GM18526 (cell line): ENCODE measurements around the gene NEDD9.

Source experiments
- POLR2A ChIP-seq: IDR thresholded peaks from 3 replicates; pipeline ENCODE4 v1.6.1; 2011; ENCODE audit not compliant: insufficient read length; ENCODE audit errors: extremely low read depth

NEDD9 gene

DNA sequence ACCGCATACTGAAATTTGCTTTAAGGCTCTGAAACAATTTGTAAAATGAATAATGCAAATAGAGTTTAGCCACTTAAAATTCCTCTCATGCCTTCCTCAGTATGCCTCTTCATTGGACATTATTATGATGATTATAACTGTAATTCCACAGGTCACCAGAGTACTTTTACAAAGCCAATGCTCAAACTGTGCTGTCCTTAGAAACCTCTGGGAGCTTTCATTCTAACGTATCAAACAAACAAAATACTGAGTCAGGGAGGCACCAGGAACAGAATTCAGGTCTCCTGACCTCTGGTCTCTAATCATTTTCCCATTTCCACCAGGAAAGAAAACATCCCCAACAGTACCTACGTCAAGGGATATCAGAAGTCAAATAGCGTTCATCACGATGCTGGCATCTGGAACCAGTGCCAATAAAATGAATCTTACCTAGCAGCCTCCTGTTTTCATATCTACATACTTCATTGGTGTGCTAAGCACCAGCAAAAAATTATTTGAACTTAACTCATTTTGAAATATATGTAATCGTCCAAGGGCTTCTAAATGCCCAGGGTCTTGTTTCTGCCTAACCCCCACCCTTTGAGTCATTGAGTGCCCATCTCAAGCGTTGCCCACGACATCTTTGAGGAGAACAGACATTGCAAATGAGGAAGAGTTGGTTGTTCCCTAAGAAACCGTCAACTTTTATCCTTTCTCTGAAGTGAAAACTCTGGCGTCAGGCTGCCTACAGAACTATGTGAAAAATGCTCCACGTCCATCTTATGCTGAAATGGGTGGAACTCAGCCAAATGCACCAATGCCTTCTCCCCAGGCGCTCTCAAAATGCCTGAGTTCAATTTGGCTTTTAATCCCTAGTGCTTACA is 37.9 kb downstream of the NEDD9 start:
- TF ChIP-seq POLR2A = no peak

DNA sequence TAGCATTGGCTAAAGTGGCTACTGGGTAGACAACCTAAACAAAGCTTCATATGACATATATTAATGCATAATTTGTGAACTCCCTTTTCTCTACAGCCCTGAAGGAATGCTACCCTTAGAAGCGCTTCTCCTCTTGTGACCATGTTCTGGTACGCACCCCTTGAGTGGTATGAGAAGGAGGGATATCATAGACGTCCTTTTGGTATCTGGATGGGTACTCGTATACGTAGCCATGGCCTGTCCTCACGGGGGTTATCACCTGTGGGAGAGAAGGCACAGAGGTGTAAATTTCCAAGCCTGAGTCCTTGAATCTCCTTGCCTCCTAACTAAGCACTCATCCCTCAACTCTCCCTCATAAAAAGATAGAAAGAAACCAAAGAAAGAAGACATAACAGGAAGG is 39.0 kb downstream of the NEDD9 start:
- no peak for TF ChIP-seq POLR2A

DNA sequence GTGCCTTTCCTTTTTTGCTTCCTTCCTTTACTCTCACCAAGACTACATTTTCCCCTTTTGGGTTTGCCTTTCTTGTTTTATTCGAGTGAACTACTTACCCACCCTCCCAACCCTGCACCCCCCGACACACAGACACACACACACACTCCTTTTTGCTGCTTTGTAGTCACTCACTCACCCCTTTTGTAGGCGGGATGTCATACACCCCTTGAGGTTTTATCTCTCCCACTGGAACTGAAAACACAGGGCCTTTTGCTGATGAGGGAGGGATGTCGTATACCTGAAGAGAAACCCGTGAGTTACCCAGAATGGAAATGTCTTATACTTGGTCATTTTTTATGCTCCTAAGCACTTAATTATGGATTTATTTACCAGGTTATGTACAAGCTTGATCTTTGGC is 40.3 kb downstream of the NEDD9 start:
- TF ChIP-seq POLR2A = no peak

DNA sequence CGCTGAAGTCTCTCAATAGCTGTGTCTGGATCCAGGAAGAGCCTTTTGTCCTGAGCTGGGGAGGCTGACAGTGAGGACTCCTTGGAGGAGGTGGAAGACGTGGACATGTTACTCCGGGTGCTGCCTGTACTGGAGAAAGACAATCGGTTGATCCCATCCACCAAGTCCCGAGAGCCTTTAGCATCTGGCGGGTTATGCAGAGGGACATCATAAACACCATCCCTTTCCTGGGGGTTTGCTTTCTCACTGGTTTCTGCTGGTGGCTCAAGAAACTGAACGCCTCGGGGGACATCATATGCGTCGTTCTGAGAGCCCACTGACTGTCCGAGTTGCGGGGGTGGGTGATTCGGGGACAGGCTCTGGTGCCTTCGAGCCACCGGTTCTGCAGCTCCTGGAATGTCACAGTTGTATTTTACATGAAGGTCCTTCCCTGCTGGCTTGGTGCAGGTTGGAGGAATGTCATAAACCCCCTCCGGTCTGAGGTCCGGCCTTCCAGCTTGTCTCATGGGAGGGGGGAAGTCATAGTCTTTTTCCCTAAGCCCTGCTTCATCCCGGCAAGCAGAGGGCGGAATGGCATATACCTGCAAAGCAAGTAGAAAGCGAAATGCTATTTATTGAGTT is 41.7 kb downstream of the NEDD9 start:
- no peak for TF ChIP-seq POLR2A

DNA sequence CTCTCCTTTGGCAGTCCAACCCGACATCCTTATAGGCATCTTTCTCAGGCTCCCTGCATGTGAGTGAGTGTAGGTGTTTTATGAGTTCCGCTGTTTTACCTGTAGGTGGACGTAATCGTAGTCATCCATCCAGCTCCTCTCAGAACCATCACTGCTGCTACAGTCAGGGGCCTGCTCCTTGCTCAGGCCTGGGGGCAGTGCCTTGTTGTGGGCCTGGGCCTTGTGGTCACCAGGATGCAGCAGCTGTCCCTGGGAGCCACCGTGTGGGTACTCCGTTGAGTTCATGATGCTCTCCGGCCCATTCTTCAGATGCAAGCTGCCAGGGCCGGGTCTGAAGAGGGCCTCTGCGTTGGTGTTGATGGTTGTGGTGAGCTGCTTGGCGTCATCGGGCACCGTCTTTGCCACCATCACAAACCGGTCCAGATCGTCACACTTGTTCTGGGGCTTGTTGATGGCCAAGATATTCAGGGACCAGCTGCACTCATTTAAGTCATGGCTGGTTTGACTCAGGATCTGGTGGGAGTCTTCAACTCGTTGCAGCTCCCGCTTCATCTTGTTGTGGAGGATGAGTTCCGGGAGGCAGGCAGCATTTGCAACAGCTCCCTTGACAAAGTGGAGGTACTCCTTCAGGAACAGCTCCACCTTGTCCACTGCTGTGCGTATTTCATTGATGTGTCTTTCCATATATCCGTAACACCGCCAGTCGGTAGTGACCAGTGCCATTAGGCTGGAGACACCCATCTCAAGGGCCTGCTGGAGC is 42.4 kb downstream of the NEDD9 start:
- no peak for TF ChIP-seq POLR2A

DNA sequence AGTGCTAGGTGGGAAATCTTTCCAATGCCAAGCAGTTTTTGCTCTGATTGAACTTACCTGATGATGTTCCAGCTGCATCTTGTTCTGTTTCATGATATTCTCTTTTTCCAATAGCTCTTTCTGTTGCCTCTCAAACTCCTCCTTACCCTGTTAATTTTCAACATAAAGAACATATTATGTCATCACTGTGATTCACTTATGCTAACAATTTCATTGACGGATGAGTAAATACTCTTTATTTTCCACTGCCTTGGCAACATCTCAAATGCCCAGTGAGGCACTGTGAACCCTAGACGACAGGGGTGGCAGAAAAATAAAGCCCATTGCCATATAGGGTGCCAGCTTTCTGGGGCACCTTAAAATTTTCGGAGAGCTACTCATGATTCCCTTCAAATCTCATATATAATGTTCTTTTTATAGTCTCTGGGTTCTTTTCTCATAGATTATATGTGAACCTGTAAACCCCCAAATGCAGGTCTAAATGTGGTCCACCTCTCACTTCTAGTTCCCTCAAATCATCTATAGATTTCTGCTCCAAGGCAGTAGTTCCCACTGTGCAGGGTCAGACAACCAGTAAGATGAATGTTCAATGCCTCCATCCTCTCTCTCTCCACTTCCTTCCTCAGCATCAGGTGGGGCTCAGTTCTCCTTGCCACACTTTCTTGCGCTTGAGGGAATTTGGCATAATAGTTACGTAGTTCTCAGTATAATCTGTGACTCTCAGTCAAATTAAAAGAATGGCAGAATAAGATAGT is 44.1 kb downstream of the NEDD9 start:
- TF ChIP-seq POLR2A = no peak

DNA sequence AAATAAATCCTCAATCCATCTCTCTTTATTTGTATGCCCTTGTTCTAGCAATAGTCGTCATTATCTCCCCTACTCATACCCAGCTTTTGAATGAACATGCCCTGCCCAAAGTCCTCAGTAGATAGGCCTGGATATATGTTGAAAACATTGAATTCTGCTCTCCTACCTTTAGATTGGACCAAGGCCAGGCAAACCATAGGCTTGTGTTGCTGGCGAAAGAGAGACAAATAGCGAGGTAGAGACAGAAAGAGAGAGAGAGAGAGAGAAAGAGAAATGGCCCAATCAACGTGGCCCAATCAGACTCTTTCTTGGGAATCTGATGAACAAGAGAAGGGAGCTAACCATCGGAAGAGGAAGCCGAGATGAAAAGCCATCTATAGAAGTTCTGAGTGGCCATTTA is 45.2 kb downstream of the NEDD9 start:
- no peak for TF ChIP-seq POLR2A

DNA sequence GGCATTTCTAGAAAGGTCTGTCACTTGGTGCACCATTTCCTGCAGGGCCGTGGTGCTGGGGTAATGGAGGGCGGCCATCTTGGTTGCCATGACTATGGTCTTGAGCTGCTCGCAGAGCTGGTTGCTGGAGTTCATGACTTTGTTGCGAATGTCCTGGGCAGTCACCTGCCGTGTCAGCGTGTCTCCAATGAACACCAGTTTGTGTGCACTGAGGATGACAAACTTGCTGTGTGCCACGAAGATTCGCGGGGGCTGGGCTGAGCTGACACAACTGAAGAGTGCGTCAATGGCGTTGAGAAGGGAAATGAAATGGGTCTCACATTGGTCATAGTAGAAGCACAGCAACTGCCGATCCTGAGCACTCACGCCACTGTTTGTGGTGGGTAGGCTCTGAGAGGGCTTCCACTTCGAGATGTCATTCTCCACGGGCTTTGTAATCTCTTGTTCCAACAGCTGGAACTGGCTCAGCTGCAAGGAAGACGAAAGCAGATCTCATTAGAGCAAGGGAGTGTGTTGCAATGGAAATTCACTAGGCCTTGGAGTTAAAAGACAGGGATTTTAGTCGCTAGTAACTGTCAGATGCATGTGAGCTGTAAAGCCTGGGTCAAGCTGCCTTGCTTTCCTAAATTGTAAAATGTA is 47.1 kb downstream of the NEDD9 start:
- TF ChIP-seq POLR2A = no peak

DNA sequence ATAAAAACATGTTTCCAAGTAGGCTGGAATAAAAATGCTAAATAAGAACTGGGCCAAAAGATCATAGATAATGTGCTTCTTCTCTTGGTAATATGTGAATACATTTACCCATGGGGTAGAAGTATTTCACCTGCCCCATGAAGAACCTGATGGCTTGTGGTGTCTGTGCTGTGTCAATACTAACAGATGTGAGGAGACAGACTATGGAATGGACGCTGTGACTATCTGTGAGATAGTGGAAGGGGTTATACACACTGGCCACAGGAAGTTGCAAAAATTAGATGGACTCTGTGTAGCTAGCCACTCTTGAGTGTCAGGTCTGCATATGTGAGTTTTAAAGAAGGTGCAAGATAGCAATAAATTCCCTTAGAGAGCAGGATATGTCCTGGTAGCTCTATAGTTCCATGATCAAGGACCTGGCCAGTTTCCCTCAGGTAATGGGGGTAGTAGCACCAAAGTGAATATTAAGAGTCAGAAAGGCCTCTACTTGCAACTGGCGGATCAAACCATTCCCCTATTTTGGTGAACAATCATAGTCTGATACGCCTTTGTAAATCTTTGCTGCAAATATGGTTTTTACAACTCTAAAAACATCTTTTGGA is 48.6 kb downstream of the NEDD9 start:
- no peak for TF ChIP-seq POLR2A

DNA sequence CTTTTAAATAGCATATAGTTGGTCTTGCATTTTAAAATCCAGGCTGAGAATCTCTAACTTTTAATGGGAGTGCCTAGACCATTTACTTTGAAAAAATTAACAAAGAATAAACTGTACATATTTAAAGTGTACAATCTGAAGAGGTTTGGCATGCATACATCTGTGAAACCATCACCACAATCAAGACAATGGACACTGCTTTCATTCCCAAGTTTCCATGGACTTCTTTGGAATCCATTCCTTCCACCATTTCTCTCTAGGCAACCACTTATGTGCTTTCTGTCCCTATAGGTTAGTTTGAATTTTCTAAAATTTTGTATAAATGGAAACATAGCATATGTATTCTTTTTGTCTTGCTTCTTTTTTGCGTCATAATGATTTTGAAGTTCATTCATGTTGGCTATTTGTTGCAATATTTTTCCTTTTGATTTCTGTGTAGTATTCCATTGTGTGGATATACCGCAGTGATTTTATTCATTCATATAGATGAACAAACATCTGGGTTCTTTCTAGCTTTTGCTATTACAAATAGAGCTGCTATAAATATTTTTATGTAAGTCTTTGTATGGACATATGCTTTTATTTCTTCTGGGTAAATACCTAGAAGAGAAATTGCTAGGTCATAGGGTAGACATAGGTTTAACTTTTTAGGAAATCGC is 50.9 kb downstream of the NEDD9 start:
- no peak for TF ChIP-seq POLR2A

DNA sequence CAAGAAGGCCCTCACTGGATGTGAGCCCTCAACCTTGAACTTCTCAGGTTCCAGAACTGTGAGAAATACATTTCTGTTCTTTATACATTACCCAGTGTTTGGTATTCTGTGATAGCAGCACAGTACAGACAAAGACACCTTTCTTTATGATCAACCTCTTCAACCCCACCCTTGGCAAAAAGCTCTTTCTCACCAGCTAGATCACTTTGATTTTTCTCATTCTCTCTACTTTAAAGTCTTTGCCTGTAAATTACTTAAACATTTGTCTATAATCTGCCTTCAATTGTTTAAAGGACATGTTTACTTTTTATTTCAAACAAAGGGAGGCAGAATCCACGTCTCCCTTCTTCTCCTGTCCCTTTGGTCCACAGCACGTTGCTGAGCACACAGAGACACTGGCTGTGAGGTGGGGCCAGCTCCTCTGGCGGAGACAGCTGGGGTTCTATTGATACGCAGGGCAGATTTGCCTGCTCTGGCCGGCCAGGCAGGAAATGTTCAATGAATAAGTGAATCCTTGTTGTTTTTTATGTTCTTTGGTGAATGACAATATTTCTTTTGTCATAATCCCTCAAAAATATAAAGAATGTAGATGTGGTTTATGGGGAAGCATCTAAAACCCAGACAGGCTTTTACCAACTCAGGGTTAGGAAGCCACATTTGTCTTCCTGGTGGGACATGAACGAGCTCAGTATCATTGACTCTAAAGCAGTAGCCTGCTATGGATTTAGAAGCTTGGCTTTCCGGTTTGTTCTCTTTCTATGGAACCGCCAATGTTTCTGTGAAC is 52.9 kb downstream of the NEDD9 start:
- TF ChIP-seq POLR2A = no peak

DNA sequence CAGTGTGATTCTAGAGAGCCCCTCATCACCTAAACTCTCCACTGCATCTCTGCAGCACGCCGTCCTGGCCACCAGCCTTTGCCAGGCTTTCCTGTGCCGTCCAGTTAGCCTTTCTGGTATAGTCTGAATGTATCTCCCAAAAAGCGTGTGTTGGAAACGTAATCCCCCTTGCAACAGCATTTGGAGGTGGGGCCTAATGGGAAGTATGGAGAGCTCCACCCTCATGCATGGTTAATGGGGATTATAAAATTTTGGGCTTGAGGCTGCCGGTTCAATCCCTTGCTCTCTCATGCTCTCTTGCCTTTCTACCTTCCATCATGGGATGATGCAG is 53.4 kb downstream of the NEDD9 start:
- TF ChIP-seq POLR2A = no peak

DNA sequence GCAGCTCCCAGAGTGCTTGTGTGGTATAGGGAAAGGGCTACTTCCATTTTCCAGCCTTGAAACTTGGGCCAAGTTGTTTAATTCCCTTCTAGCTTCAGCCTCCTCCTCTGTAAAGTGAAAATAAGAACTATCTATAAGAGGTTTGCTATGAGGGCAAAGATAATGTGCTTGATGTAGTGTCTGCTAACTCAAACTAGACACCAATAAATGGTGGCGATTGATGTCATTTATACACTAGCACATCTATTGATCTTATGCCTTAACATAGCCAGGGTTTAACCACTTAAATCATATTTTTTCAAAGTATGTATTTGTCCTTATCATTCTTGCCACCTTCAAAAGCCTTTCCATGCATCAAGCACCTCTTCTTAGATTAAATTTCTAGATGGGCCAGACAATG is 55.2 kb downstream of the NEDD9 start:
- TF ChIP-seq POLR2A = no peak

DNA sequence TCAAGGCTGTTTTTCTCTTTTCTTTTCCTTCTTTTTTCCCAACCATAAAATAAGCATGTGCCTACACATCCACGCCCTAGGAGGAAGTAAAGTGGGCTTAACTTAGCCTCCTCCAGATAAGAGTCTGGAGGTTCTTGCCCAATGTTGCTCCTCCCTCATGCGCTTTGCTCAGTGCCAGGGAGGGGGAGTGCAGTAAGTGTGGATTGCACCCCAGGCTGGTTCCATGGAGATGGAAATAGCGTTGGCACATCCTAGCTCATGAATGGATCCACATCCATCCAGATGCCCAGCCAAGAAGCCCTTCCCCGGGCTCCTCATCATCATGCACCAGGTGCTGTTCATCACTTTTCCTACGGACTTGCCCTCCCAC is 58.2 kb downstream of the NEDD9 start:
- TF ChIP-seq POLR2A = no peak
